Mammary epithelial cell (primary cell): ENCODE measurements around the gene KRT71.

Experiments used
- CTCF ChIP-seq, 2 donors: IDR thresholded peaks in 1 of 2; conservative IDR thresholded peaks in 1 of 2; 2 replicates each; pipeline ENCODE4 v1.5.1; 2011 to 2012; ENCODE audit warnings: inconsistent platforms in 2 of 2, low read length in 2 of 2, mild to moderate bottlenecking in 2 of 2, control low read depth in 1 of 2, low read depth in 1 of 2; ENCODE audit not compliant: insufficient read depth in 1 of 2; ENCODE audit errors: extremely low read depth in 1 of 2
- EZH2 ChIP-seq: IDR thresholded peaks from 2 replicates; pipeline ENCODE4 v1.6.1; 2012; ENCODE audit warnings: low read length, inconsistent platforms, borderline replicate concordance

GRCh38 chr12:52514471-52515318 is 38.2 kb downstream of the KRT71 start:
- TF ChIP-seq CTCF (conservative IDR thresholded peaks at IDR 0.05 in 1 of 2, IDR thresholded peaks at IDR 0.05 in 1 of 2; ENCODE audit: extremely low read depth in 1 of 2, insufficient read depth in 1 of 2, low read depth in 1 of 2, low read length in 2 of 2) = no peak
- no peak for TF ChIP-seq EZH2
